Naive thymus-derived CD4-positive, alpha-beta T cell (primary cell): Measurements from ENCODE around the gene TACC2. TPM values are rescaled to one million over a fixed set of nuclear protein-coding genes. Genes with fewer than 3 reads are reported as not detected.

Experiments
- ATAC-seq: fragments of 150-1000 bp; cut with Tn5 transposase; 2 replicates; pipeline ENCODE4 v1.10.0; 2021; ENCODE audit warnings: mild to moderate bottlenecking, moderate library complexity
- CTCF ChIA-PET: fragments of 350-600 bp; sonication (Branson Sonifier 250); formaldehyde crosslinking; loops from one replicate; lab custom pipeline; 2021; ENCODE audit warnings: antibody characterized with exemption; lab: Charles Lee
- POLR2A ChIA-PET: fragments of 350-600 bp; sonication (Branson Sonifier 250); formaldehyde crosslinking; loops from one replicate; lab custom pipeline; 2021; ENCODE audit warnings: antibody characterized with exemption, inconsistent platforms; lab: Charles Lee
- DNase-seq, 9 donors: peaks; one replicate each; pipeline versions ENCODE4 v3.0.0 to v3.0.0-alpha.2; 2020 to 2022; ENCODE audit warnings: mixed read lengths in 1 of 9
- H3K27ac ChIP-seq: one replicate; pipeline ENCODE4 v1.7.0; 2013; ENCODE audit warnings: mild to moderate bottlenecking, low read depth, low read length, moderate library complexity
- H3K27me3 ChIP-seq, 2 donors: one replicate each; pipeline ENCODE4 v1.7.0; 2013; ENCODE audit warnings: low read length in 2 of 2, mild to moderate bottlenecking in 2 of 2, moderate library complexity in 2 of 2; ENCODE audit not compliant: control insufficient read depth in 2 of 2, insufficient read depth in 2 of 2
- H3K36me3 ChIP-seq, 3 experiments: 1 replicate in 2 of 3; 2 replicates in 1 of 3; pipeline ENCODE4 v1.7.0; 2013; ENCODE audit warnings: low read length in 3 of 3, mild to moderate bottlenecking in 3 of 3, moderate library complexity in 1 of 3; ENCODE audit not compliant: insufficient read depth in 3 of 3, control insufficient read depth in 2 of 3
- H3K4me1 ChIP-seq, 2 donors: one replicate each; pipeline ENCODE4 v1.7.0; 2013; ENCODE audit warnings: low read length in 2 of 2, mild to moderate bottlenecking in 2 of 2, moderate library complexity in 1 of 2; ENCODE audit not compliant: control insufficient read depth in 2 of 2, insufficient read depth in 2 of 2
- H3K4me3 ChIP-seq: 2 replicates; pipeline ENCODE4 v1.7.0; 2013; ENCODE audit warnings: mild to moderate bottlenecking, low read length
- H3K9me3 ChIP-seq, 3 experiments: 1 replicate in 2 of 3; 2 replicates in 1 of 3; pipeline ENCODE4 v1.7.0; 2013; ENCODE audit warnings: low read length in 3 of 3; ENCODE audit not compliant: control insufficient read depth in 2 of 3
- H3K27ac Mint-ChIP-seq, 9 donors: one replicate each; pipeline ENCODE4 v1.8.0; 2020 to 2022; ENCODE audit warnings: mixed read lengths in 9 of 9, mild to moderate bottlenecking in 8 of 9, moderate library complexity in 5 of 9, inconsistent platforms in 2 of 9
- H3K27me3 Mint-ChIP-seq, 5 donors: one replicate each; pipeline ENCODE4 v1.8.0; 2021 to 2022; ENCODE audit warnings: mixed read lengths in 5 of 5, mild to moderate bottlenecking in 1 of 5
- H3K36me3 Mint-ChIP-seq, 5 donors: one replicate each; pipeline ENCODE4 v1.8.0; 2020 to 2022; ENCODE audit warnings: mixed read lengths in 5 of 5, mild to moderate bottlenecking in 3 of 5, inconsistent platforms in 1 of 5
- H3K4me1 Mint-ChIP-seq, 7 donors: one replicate each; pipeline ENCODE4 v1.8.0; 2020 to 2022; ENCODE audit warnings: mixed read lengths in 7 of 7, mild to moderate bottlenecking in 3 of 7, inconsistent platforms in 1 of 7
- H3K4me3 Mint-ChIP-seq, 10 donors: one replicate each; pipeline ENCODE4 v1.8.0; 2020 to 2022; ENCODE audit warnings: mild to moderate bottlenecking in 10 of 10, mixed read lengths in 10 of 10, moderate library complexity in 6 of 10, inconsistent platforms in 2 of 10
- H3K9me3 Mint-ChIP-seq, 11 donors: one replicate each; pipeline ENCODE4 v1.8.0; 2020 to 2022; ENCODE audit warnings: mixed read lengths in 11 of 11, mild to moderate bottlenecking in 4 of 11, inconsistent platforms in 1 of 11, moderate library complexity in 1 of 11
- intact Hi-C, 2 donors: fragments of 100-400 bp; cut with micrococcal nuclease; formaldehyde crosslinking; loops; one replicate each; pipeline ENCODE4 v1.15.1; 2023
- polyA plus RNA-seq, 2 donors: library from polyadenylated mRNA; unstranded; fragments of 300-500 nt; fragmentation: Illumina TruSeq; gene quantifications; one replicate each; pipeline ENCODE4 v1.2.3, GENCODE V29; 2021
- total RNA-seq, 6 experiments: library from RNA in 5 of 6; stranded (reverse) in 5 of 6; gene quantifications; 1 replicate in 5 of 6; 2 replicates in 1 of 6; pipeline ENCODE4 v1.2.3 and lab custom pipeline; 2021 to 2026

Gene TACC2
- total and polyA plus RNA-seq, 7 experiments from 2014 or later, result 0.16 TPM; not detected in 6

DNA sequence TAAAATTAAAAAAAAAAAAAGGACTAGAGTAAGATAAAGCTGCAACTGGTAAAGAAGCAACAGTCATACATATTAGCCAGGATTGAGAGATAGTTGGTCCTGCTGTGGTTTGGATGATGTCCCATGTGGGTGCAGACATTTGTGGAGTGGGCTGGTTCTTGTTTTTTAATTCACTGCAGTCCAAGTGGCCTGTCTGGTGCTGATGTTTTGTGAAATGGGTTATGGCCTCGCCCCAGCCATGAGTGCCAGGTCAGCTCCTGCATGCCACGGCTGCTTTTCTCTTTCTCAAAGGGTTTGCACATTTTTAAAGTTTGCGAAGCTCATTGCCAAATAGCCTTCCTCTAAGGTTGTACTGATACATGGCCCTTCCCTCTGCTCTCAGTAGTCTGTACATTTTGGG is 268.1 kb downstream of the TACC2 start:
- peaks cover 0 to 4% (median 0%) of the 10 kb centered on the region in 5 donors for H3K36me3 Mint-ChIP-seq
- ATAC-seq (no peak), DNase-seq (no peak)
- POLR2A ChIA-PET, result no interaction called here
- CTCF ChIA-PET, result no interaction called here
- peaks cover 0 to 12% (median 5%) of the 10 kb centered on the region in 11 donors for H3K9me3 Mint-ChIP-seq
- Histone ChIP-seq H3K4me1 (no peaks in the 10 kb centered on the region), H3K27me3 (no peaks in the 10 kb centered on the region), H3K9me3 (no peaks in the 10 kb centered on the region), H3K4me3 (no peak overlapping the region), H3K36me3 (no peaks in the 10 kb centered on the region), H3K27ac (no peak overlapping the region)
- H3K27me3 Mint-ChIP-seq, result peaks cover 5 to 21% (median 15%) of the 10 kb centered on the region in 5 donors
- no peak overlapping the region for H3K4me3 Mint-ChIP-seq
- no peaks in the 10 kb centered on the region for H3K4me1 Mint-ChIP-seq
- intact Hi-C loops, result no loop called here
- H3K27ac Mint-ChIP-seq, result no peak overlapping the region

DNA sequence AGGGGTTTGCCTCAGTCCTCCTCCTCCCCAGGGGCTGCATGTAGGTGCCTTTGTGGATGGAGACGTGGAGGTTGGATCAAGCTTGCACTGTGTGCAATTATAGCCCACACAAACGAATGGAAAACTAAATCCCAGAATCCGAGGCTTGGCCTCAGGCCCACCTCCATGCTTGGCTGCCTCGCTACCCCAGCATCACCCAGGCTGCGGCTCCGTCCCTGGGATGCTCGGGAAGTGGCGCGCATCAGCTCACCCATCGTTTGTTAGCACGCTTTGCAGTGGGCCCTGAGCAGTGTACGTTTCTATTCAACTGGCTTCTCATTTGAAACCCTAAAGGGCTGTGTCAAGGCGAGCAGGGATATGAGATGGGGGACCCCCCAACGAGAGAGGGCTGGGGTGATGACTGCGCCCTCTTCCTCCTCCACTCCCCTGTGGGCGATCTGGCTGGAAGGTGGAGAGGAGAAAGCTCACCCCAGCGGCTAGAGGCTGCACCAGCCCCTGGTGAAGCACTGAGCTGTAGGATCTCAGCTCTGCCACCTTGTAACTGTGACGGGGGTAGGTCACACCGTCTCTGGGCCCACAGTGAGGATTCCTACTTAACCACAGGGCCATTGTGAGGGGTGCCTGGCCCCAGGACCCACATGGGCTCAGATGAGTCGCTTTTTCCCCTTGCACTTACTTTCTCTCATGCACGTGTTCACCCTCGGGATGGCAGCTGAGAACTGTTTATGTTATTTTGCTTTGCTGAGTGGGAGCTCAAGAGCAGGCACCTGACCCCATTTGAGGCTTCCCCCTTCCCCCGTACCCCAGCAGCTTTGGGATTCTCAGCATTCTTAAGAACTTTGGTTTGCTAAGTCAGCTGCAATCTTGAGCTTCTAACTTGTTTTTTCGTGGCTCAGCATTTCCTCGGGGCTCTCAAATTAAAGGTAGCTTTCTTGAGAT is 269.4 kb downstream of the TACC2 start:
- no peak overlapping the region for H3K4me3 ChIP-seq
- no peak overlapping the region for H3K27ac Mint-ChIP-seq
- ChIA-PET POLR2A (no interaction called here), CTCF (interaction anchor here (0.5 to 1.3 kb wide), 2 partner anchors 10 to 39 kb away, joined by 3 to 5 read pairs; no protein-coding TSS in a partner anchor)
- H3K9me3 ChIP-seq, result no peaks in the 10 kb centered on the region
- ATAC-seq, result peak; percentile 31
- H3K27me3 ChIP-seq, result no peaks in the 10 kb centered on the region
- H3K36me3 ChIP-seq, result no peaks in the 10 kb centered on the region
- H3K36me3 Mint-ChIP-seq, result peaks cover 0 to 5% (median 0%) of the 10 kb centered on the region in 5 donors
- H3K27me3 Mint-ChIP-seq, result peaks cover 5 to 26% (median 18%) of the 10 kb centered on the region in 5 donors
- H3K4me3 Mint-ChIP-seq, result no peak overlapping the region
- H3K4me1 ChIP-seq, result no peaks in the 10 kb centered on the region
- H3K4me1 Mint-ChIP-seq, result no peaks in the 10 kb centered on the region
- no peak for DNase-seq
- intact Hi-C loops, result no loop called here
- no peak overlapping the region for H3K27ac ChIP-seq
- H3K9me3 Mint-ChIP-seq, result peaks cover 0 to 21% (median 11%) of the 10 kb centered on the region in 11 donors

DNA sequence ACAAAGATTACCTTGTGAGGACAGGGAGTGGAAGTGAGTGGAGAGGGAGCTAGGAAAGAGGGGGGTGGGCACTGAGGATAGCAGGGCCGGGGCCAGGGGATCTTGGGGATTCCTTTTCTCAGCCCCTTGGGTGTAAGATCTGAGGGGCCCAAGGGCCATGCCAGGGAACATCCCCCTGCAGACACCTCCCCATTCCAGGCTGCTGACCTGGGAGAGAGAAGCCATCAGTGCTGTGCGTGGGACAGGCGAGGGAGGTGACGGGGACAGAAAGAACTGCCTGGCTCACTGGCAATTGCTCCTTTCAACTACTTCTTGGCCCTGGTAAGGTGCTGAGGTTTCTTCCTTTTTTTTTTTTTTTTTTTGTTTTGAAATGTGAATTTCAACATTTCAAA is 270.1 kb downstream of the TACC2 start:
- Histone ChIP-seq H3K27me3 (no peaks in the 10 kb centered on the region), H3K4me1 (no peaks in the 10 kb centered on the region), H3K27ac (no peak overlapping the region), H3K4me3 (no peak overlapping the region), H3K9me3 (no peaks in the 10 kb centered on the region), H3K36me3 (no peaks in the 10 kb centered on the region)
- no peak overlapping the region for H3K4me3 Mint-ChIP-seq
- DNase-seq (no peak), ATAC-seq (no peak)
- H3K27me3 Mint-ChIP-seq, result peaks cover 5 to 30% (median 20%) of the 10 kb centered on the region in 5 donors
- no peak overlapping the region for H3K27ac Mint-ChIP-seq
- intact Hi-C loops, result no loop called here
- ChIA-PET POLR2A (no interaction called here), CTCF (interaction anchor here (0.5 to 1.3 kb wide), 2 partner anchors 9 to 38 kb away, joined by 3 to 5 read pairs; no protein-coding TSS in a partner anchor)
- H3K36me3 Mint-ChIP-seq, result peaks cover 0 to 5% (median 0%) of the 10 kb centered on the region in 5 donors
- H3K4me1 Mint-ChIP-seq, result no peaks in the 10 kb centered on the region
- H3K9me3 Mint-ChIP-seq, result peaks cover 0 to 28% (median 15%) of the 10 kb centered on the region in 11 donors

DNA sequence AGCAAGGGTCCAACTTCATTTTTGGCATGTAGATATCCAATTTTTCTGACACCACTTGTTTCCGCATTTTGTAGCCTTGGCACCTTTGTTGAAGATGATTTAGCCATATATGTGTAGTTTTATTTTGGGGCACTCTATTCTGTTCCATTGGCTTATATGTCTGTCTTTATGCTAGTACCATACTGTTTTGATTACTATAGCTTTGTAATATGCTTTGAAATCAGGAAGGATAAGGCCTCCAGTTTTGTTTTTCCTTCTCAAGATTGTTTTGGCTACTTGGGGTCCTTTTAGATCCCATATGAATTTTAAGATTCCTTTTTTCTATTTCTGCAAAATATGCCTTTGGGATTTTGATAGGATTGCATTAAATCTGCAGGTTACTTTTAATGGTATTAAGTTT is 272.6 kb downstream of the TACC2 start:
- Histone ChIP-seq H3K36me3 (no peaks in the 10 kb centered on the region), H3K27ac (no peak overlapping the region), H3K4me3 (no peak overlapping the region), H3K9me3 (no peaks in the 10 kb centered on the region), H3K27me3 (no peaks in the 10 kb centered on the region), H3K4me1 (no peaks in the 10 kb centered on the region)
- no peaks in the 10 kb centered on the region for H3K4me1 Mint-ChIP-seq
- ChIA-PET POLR2A (no interaction called here), CTCF (no interaction called here)
- peaks cover 0 to 5% (median 0%) of the 10 kb centered on the region in 5 donors for H3K36me3 Mint-ChIP-seq
- H3K27me3 Mint-ChIP-seq, result peaks cover 5 to 46% (median 29%) of the 10 kb centered on the region in 5 donors
- intact Hi-C loops, result no loop called here
- no peak overlapping the region for H3K4me3 Mint-ChIP-seq
- H3K9me3 Mint-ChIP-seq, result peaks cover 0 to 33% (median 16%) of the 10 kb centered on the region in 11 donors
- no peak overlapping the region for H3K27ac Mint-ChIP-seq
- DNase-seq (no peak), ATAC-seq (no peak)

DNA sequence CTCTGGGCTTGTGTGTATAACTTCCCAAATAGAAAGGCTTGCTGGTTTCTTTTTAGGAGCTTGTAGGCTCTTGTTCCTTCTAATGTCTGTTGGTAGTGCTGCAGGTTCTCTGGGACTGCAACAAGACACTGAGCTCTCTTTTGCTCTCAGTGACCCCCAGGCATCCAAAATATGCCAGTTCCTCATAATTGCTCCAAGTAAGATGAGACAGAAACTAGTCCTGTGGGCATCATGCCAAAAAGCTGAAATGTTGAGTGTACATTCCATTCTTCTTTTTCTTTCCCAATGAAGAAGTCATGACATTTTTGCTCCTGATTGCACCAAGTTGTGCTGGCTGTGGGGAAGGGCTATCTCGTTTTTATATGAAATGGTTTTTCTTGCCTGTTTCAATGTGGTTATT is 275.0 kb downstream of the TACC2 start:
- H3K4me3 Mint-ChIP-seq, result no peak overlapping the region
- Histone ChIP-seq H3K9me3 (no peaks in the 10 kb centered on the region), H3K27ac (no peak overlapping the region), H3K4me1 (no peaks in the 10 kb centered on the region), H3K4me3 (no peak overlapping the region), H3K36me3 (no peaks in the 10 kb centered on the region), H3K27me3 (no peaks in the 10 kb centered on the region)
- no peak overlapping the region for H3K27ac Mint-ChIP-seq
- H3K36me3 Mint-ChIP-seq, result peaks cover 0 to 5% (median 0%) of the 10 kb centered on the region in 5 donors
- peaks cover 0 to 33% (median 16%) of the 10 kb centered on the region in 11 donors for H3K9me3 Mint-ChIP-seq
- DNase-seq (no peak), ATAC-seq (no peak)
- peaks cover 0 to 4% (median 0%) of the 10 kb centered on the region in 7 donors for H3K4me1 Mint-ChIP-seq
- POLR2A ChIA-PET, result no interaction called here
- intact Hi-C loops, result no loop called here
- CTCF ChIA-PET, result no interaction called here
- peaks cover 5 to 51% (median 39%) of the 10 kb centered on the region in 5 donors for H3K27me3 Mint-ChIP-seq

DNA sequence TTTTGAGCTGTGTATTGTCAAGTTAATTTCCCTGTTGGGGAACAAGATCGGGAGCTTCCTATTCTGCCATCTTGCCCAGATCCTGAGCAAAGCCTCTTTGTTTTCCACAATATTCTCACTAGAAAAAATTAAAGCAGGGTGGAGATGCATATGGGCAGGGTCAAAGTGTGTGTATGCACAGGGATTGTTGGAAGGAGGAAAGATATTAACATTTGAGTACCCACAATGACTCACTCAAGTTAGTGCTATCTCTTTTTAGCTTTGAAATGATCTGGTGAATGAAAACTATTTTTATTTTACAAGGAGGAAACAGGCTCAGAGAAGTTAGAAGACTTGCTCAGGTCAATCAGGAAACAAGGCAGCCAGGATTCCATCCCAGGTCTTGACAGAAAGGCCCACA is 275.5 kb downstream of the TACC2 start:
- Histone ChIP-seq H3K36me3 (no peaks in the 10 kb centered on the region), H3K9me3 (no peaks in the 10 kb centered on the region), H3K4me3 (no peak overlapping the region), H3K27me3 (no peaks in the 10 kb centered on the region), H3K4me1 (no peaks in the 10 kb centered on the region), H3K27ac (no peak overlapping the region)
- CTCF ChIA-PET, result no interaction called here
- Mint-ChIP-seq H3K27me3 (peaks cover 5 to 51% (median 39%) of the 10 kb centered on the region in 5 donors), H3K36me3 (peaks cover 0 to 5% (median 0%) of the 10 kb centered on the region in 5 donors), H3K27ac (no peak overlapping the region), H3K9me3 (peaks cover 0 to 33% (median 16%) of the 10 kb centered on the region in 11 donors), H3K4me3 (no peak overlapping the region), H3K4me1 (peaks cover 0 to 4% (median 0%) of the 10 kb centered on the region in 7 donors)
- no peak for DNase-seq
- POLR2A ChIA-PET, result no interaction called here
- intact Hi-C loops, result no loop called here
- ATAC-seq, result no peak
